ENCODE measurements around the gene PDE9A. TPM values are rescaled to one million over a fixed set of nuclear protein-coding genes. Genes with fewer than 3 reads are reported as not detected.

Gene PDE9A
- total and polyA plus RNA-seq, 2 of the 4 experiments (the other 2 are of a cell fraction) = 0.89 to 0.90 TPM

DNA sequence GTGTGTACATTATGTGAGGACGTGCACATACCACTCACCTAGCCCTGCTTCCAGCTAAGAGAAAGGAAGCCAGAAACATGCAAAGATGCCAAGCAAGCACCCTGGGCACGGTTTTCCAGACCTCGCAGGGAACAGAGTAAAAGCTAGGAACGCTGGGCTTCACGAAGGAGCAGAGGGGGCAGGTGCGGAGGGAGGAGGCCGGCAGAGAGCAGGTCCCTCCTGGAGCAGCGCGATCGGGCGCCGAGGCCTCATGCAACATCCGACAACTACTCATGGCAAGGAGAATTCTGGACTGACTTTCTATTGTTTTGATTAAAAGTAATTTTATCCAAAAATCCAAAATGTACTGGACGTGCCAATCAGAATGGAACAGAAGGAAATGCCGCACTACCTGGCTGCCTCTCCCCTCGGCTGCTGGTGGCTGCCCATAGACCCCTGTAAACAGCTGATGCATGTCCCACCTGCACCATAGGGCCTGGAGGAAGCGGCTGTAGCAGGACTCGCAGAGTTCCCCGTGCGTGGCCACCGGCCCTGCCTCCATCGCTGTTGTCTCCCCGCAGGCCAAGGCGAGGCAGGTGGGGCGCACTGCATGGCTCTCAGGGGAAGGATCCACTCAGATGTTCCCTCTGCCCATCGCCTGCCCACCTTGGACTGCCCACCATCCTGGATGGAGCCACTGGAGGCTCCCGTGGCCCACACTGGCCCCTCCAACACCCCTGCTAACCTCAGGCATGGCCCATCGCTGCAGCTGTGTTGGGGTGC, 132.4 kb downstream of the PDE9A start:
- Histone ChIP-seq H2BK20ac (ENCODE audit: low read depth, low read length) (no peak overlapping the region), H2BK120ac (ENCODE audit: low read depth, low read length) (no peak overlapping the region), H3K9ac (ENCODE audit: low read depth, low read length) (no peak overlapping the region), H2BK15ac (ENCODE audit: low read depth, low read length) (no peak overlapping the region), H4K5ac (ENCODE audit: low read depth, low read length) (no peak overlapping the region), H2BK5ac (ENCODE audit: low read depth, low read length, poor library complexity, severe bottlenecking) (no peak overlapping the region), H3K27ac (ENCODE audit: insufficient read depth, low read length) (no peak overlapping the region), H2AFZ (replicated peaks; ENCODE audit: low read length, poor library complexity) (no peak overlapping the region), H2AK5ac (ENCODE audit: low read depth, low read length) (no peak overlapping the region), H3K4ac (ENCODE audit: low read depth, low read length) (no peak overlapping the region), H3K4me1 (ENCODE audit: control insufficient read depth, insufficient read depth, low read length) (no peaks in the 10 kb centered on the region), H3K4me3 (ENCODE audit: insufficient read depth, low read depth, low read length) (no peak overlapping the region), H3K4me2 (ENCODE audit: low read depth, low read length) (no peak overlapping the region), H3K56ac (ENCODE audit: extremely low read depth, insufficient read depth, low read length) (no peak overlapping the region), H3K9me1 (ENCODE audit: insufficient read depth, low read length) (no peaks in the 10 kb centered on the region), H3K79me1 (ENCODE audit: low read depth in 1 of 2, low read length in 2 of 2) (no peaks in the 10 kb centered on the region), H4K91ac (ENCODE audit: insufficient read depth, low read depth, low read length) (no peak overlapping the region), H3K27me3 (ENCODE audit: control insufficient read depth, insufficient read depth, low read length) (peaks cover 48% of the 10 kb centered on the region), H3K23ac (ENCODE audit: low read depth, low read length) (no peak overlapping the region), H4K20me1 (ENCODE audit: insufficient read depth, low read length) (no peaks in the 10 kb centered on the region), H4K8ac (ENCODE audit: low read depth in 2 of 2, low read length in 2 of 2) (no peak overlapping the region), H3K18ac (ENCODE audit: low read depth, low read length) (no peak overlapping the region), H3K14ac (replicated peaks; ENCODE audit: low read depth, low read length) (no peak overlapping the region), H2AK9ac (replicated peaks; ENCODE audit: low read depth, low read length, poor library complexity) (no peak overlapping the region), H3K36me3 (ENCODE audit: control insufficient read depth, insufficient read depth, low read length) (no peaks in the 10 kb centered on the region), H3K9me3 (ENCODE audit: control insufficient read depth, insufficient read depth, low read length) (peaks cover 4% of the 10 kb centered on the region; the same call in 1 of the 2 replicates)
- 72% methylated on average over 9 of the region's 28 CpGs; no CpG with 5 or more reads in 1 of the 2 experiments for WGBS, 2 experiments (ENCODE audit: extremely low coverage in 2 of 2, insufficient read length in 1 of 2)
- DNase-seq (no peak), ATAC-seq (ENCODE audit: low read depth) (no peak)
- no TSS peak for BruUV-seq (replicated peaks)
- CTCF ChIA-PET = no interaction called here
- intact Hi-C loops (cut with micrococcal nuclease) = no loop called here
- dilution Hi-C loops (cut with HindIII; ENCODE audit: low sequenced_read_pairs, unreplicated experiment) = no loop called here
- TF ChIP-seq POLR2A (IDR thresholded peaks at IDR 0.05; ENCODE audit: low read depth, low read length) (no peak), RAD21 (IDR thresholded peaks at IDR 0.05; ENCODE audit: low read length) (no peak), NFE2L2 (IDR thresholded peaks at IDR 0.05; ENCODE audit: low read depth, low read length) (no peak), BHLHE40 (IDR thresholded peaks at IDR 0.05; ENCODE audit: low read depth, low read length) (no peak), MXI1 (IDR thresholded peaks at IDR 0.05; ENCODE audit: borderline replicate concordance, low read depth, low read length) (no peak)
- TF ChIP-seq, protein P1, sequence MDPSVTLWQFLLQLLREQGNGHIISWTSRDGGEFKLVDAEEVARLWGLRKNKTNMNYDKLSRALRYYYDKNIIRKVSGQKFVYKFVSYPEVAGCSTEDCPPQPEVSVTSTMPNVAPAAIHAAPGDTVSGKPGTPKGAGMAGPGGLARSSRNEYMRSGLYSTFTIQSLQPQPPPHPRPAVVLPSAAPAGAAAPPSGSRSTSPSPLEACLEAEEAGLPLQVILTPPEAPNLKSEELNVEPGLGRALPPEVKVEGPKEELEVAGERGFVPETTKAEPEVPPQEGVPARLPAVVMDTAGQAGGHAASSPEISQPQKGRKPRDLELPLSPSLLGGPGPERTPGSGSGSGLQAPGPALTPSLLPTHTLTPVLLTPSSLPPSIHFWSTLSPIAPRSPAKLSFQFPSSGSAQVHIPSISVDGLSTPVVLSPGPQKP (IDR thresholded peaks at IDR 0.05; ENCODE audit: borderline replicate concordance, low read depth, low read length) = no peak
- POLR2A ChIA-PET (ENCODE audit: unreplicated experiment) = no interaction called here
- in situ Hi-C loops (cut with MboI; ENCODE audit: low sequenced_read_pairs) = loop anchor here (10.0 kb wide), 1 partner anchor 201 kb away; no protein-coding TSS in a partner anchor
